Mesothelial cell of epicardium (in vitro differentiated cells): ENCODE data around the gene SPOCK1. TPM values are rescaled to one million over a fixed set of nuclear protein-coding genes. Genes with fewer than 3 reads are reported as not detected.

Experiments used
- DNase-seq, 2 experiments: peaks; one replicate each; pipeline ENCODE4 v3.0.0; 2021; ENCODE audit warnings: low spot score in 2 of 2; ENCODE audit not compliant: unreplicated experiment in 2 of 2
- H3K27ac Mint-ChIP-seq: 2 replicates; pipeline ENCODE4 v1.8.0; 2021; ENCODE audit warnings: mixed read lengths
- H3K27me3 Mint-ChIP-seq: 2 replicates; pipeline ENCODE4 v1.8.0; 2021; ENCODE audit warnings: low read depth, mixed read lengths
- H3K36me3 Mint-ChIP-seq: 2 replicates; pipeline ENCODE4 v1.8.0; 2021; ENCODE audit warnings: mixed read lengths
- H3K4me1 Mint-ChIP-seq: 2 replicates; pipeline ENCODE4 v1.8.0; 2021; ENCODE audit warnings: mixed read lengths
- H3K4me3 Mint-ChIP-seq: 2 replicates; pipeline ENCODE4 v1.8.0; 2021; ENCODE audit warnings: mild to moderate bottlenecking, moderate library complexity, mixed read lengths
- H3K9me3 Mint-ChIP-seq: 2 replicates; pipeline ENCODE4 v1.8.0; 2021; ENCODE audit warnings: mixed read lengths
- CTCF ChIP-seq: fragments of 200-600 bp; sonication (generic); IDR thresholded peaks from one replicate; pipeline ENCODE4 v1.5.0; 2021; ENCODE audit warnings: antibody characterized with exemption; ENCODE audit not compliant: unreplicated experiment
- total RNA-seq: library from RNA; stranded (reverse); gene quantifications from 3 replicates; pipeline ENCODE4 v1.2.1, GENCODE V29; 2021

SPOCK1 gene
- total RNA-seq, 1 donor from 2014 or later, result 6.6 TPM

DNA sequence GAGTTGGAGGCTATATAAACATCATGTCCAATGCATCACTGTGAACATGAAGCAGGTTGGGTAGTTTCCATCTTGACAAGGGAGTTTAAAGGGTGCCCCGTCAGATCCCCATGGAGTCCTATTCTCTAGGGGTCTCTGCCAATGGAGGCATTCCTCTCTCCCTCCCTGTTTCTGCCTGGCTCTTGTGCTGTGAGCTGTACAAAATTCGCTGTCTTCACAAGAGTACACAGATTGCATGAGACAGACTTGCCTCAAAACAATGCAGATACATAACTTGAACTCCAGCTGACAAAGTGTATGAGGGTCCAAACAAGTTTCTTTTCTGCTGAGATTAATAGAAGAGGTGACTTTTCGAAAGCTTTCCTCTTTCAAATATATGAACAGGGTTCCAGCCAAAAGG lies 165.2 kb downstream of the SPOCK1 start:
- no peaks in the 10 kb centered on the region for H3K36me3 Mint-ChIP-seq
- no peak overlapping the region for H3K27ac Mint-ChIP-seq
- H3K4me1 Mint-ChIP-seq, result no peaks in the 10 kb centered on the region
- H3K4me3 Mint-ChIP-seq, result no peak overlapping the region
- DNase-seq, result no peak
- no peak for TF ChIP-seq CTCF
- peaks cover 14% of the 10 kb centered on the region for H3K27me3 Mint-ChIP-seq
- H3K9me3 Mint-ChIP-seq, result no peaks in the 10 kb centered on the region

- H3K36me3 Mint-ChIP-seq, result no peaks in the 10 kb centered on the region
- H3K4me1 Mint-ChIP-seq, result no peaks in the 10 kb centered on the region
- H3K27me3 Mint-ChIP-seq, result peaks cover 14% of the 10 kb centered on the region
- no peak overlapping the region for H3K4me3 Mint-ChIP-seq
- no peaks in the 10 kb centered on the region for H3K9me3 Mint-ChIP-seq
- H3K27ac Mint-ChIP-seq, result no peak overlapping the region
- DNase-seq, result no peak
- no peak for TF ChIP-seq CTCF
These were observed 165.7 kb downstream of the SPOCK1 start for GRCh38 chr5:137333475-137333874.

DNA sequence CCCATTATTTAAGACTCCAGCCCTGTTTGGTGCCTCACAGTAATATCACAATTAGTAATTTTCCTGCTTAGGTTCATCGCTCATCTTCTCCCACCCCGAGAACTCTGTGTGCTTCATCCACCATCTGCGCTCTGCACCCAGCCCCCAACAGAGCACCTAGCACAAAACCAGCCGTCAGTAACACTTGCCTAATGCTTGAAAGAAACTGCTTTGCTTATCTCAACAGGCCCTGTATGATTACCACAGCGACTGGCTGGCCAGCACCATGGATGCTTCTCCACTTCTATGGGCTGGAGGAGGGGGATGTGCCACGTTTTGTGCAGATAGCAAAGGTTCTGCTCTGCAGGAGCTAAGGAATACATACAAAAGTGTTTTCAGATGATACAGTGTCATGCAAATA lies 166.8 kb downstream of the SPOCK1 start:
- no peaks in the 10 kb centered on the region for H3K36me3 Mint-ChIP-seq
- H3K4me3 Mint-ChIP-seq, result no peak overlapping the region
- H3K4me1 Mint-ChIP-seq, result no peaks in the 10 kb centered on the region
- peaks cover 14% of the 10 kb centered on the region for H3K27me3 Mint-ChIP-seq
- no peak for DNase-seq
- no peaks in the 10 kb centered on the region for H3K9me3 Mint-ChIP-seq
- TF ChIP-seq CTCF, result no peak
- H3K27ac Mint-ChIP-seq, result no peak overlapping the region

DNA sequence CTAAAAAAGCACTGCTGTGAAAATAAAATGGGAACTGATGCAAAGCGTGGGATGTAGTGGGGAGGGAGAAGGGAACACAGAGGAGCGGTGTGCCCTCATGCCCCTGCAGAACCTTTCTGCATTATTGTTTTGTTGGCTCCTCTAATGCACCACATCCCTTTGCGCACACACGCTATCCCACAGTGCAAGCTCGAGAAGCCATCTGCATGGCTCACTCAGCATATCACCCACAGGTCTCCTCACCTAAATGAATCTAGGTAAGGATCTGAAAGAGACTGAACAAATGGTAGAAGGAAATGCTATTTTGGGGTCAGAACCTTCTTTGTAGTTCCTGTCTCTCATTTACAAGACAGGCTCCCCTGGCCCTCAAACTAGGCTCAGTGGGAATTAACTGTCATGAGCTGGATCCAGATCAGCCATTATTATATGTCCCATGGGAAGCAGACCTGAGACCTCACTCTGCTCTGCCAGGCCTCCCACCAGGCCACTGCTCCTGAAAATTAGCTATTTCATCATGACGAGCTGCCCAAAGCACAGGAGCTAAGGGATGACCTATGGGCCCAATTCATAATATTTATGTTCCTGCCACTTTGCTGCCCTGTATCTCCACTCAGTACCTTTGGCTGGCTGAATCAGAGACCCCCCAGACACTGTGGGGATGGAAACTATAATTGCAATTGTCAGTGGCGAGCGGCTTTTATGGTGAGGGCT lies 169.4 kb downstream of the SPOCK1 start:
- Mint-ChIP-seq H3K4me1 (no peaks in the 10 kb centered on the region), H3K9me3 (no peaks in the 10 kb centered on the region), H3K4me3 (no peak overlapping the region), H3K27ac (no peak overlapping the region), H3K27me3 (peaks cover 23% of the 10 kb centered on the region), H3K36me3 (no peaks in the 10 kb centered on the region)
- DNase-seq, result no peak
- no peak for TF ChIP-seq CTCF

DNA sequence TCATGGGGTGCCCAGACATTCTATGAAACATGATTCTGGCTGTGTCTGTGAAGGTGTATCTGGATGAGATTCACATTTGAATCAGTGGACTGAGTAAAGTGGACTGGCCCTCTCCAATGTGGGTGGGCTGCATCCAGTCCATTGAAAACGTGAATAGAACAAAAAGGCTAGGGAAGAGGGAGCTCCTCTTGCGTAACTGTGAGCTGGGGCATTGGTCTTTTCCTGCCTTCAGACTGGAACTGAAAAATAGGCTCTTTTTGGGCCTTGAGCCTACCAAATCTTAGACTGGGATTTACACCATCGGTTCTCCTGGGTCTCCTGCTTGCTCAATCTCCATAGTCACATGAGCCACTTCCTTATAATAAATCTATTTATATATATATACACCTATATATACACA lies 170.1 kb downstream of the SPOCK1 start:
- peaks cover 19% of the 10 kb centered on the region for H3K27me3 Mint-ChIP-seq
- no peak for DNase-seq
- no peak overlapping the region for H3K27ac Mint-ChIP-seq
- no peak for TF ChIP-seq CTCF
- no peaks in the 10 kb centered on the region for H3K4me1 Mint-ChIP-seq
- no peak overlapping the region for H3K4me3 Mint-ChIP-seq
- no peaks in the 10 kb centered on the region for H3K9me3 Mint-ChIP-seq
- H3K36me3 Mint-ChIP-seq, result no peaks in the 10 kb centered on the region
